HG03103 (cell line): ENCODE results near the gene PLB1.

ENCODE experiments used
- ATAC-seq: cut with Tn5 transposase; IDR thresholded peaks from one replicate; pipeline ENCODE4 v1.9.1; 2021; ENCODE audit warnings: low read depth; ENCODE audit not compliant: unreplicated experiment

The PLB1 gene

GRCh38 chr2:28493636-28494035 lies 2.2 kb upstream of the PLB1 start:
- no peak for ATAC-seq

GRCh38 chr2:28496781-28497180 lies 921 bp downstream of the PLB1 start:
- ATAC-seq, result no peak

- ATAC-seq, result no peak
Measured at GRCh38 chr2:28497206-28497605, 1.3 kb downstream of the PLB1 start.

- no peak for ATAC-seq
Measured at GRCh38 chr2:28499282-28499681, 3.4 kb downstream of the PLB1 start.

GRCh38 chr2:28505361-28505760 lies 9.5 kb downstream of the PLB1 start:
- ATAC-seq, result no peak

GRCh38 chr2:28506112-28506910 lies 10.5 kb downstream of the PLB1 start:
- ATAC-seq, result no peak

GRCh38 chr2:28507796-28508764 lies 12.2 kb downstream of the PLB1 start:
- no peak for ATAC-seq

GRCh38 chr2:28509361-28509760 lies 13.5 kb downstream of the PLB1 start:
- no peak for ATAC-seq

- no peak for ATAC-seq
Measured at GRCh38 chr2:28510184-28510583, 14.3 kb downstream of the PLB1 start.

- ATAC-seq, result no peak
Measured at GRCh38 chr2:28511871-28512606, 16.2 kb downstream of the PLB1 start.

- no peak for ATAC-seq
Measured at GRCh38 chr2:28512607-28512965, 16.7 kb downstream of the PLB1 start.

GRCh38 chr2:28513097-28513496 lies 17.2 kb downstream of the PLB1 start:
- ATAC-seq, result no peak

GRCh38 chr2:28515176-28515751 lies 19.4 kb downstream of the PLB1 start:
- ATAC-seq, result no peak

- ATAC-seq, result no peak
Measured at GRCh38 chr2:28516430-28516829, 20.6 kb downstream of the PLB1 start.

GRCh38 chr2:28516950-28517349 lies 21.1 kb downstream of the PLB1 start:
- ATAC-seq, result no peak

- ATAC-seq, result no peak
Measured at GRCh38 chr2:28521663-28522062, 25.8 kb downstream of the PLB1 start.

GRCh38 chr2:28522481-28522880 lies 26.6 kb downstream of the PLB1 start:
- ATAC-seq, result no peak

- no peak for ATAC-seq
Measured at GRCh38 chr2:28523902-28524301, 28.0 kb downstream of the PLB1 start.

GRCh38 chr2:28525481-28525880 lies 29.6 kb downstream of the PLB1 start:
- no peak for ATAC-seq

- ATAC-seq, result no peak
Measured at GRCh38 chr2:28526527-28527132, 30.8 kb downstream of the PLB1 start.
